Lung (tissue), 12 donors: Measurements from ENCODE around the gene DAGLA. TPM values are rescaled to one million over a fixed set of nuclear protein-coding genes. Genes with fewer than 3 reads are reported as not detected.

Source experiments
- ATAC-seq: fragments of 200-7000 bp; cut with Tn5 transposase; one replicate; pipeline ENCODE4 v1.9.1; 2020; ENCODE audit warnings: moderate number of reproducible peaks; ENCODE audit not compliant: insufficient read depth, low FRiP score
- DNase-seq, 3 donors: peaks; one replicate each; pipeline ENCODE4 v3.0.0-alpha.2; 2013 to 2017
- H3K27ac ChIP-seq, 2 donors: one replicate each; pipeline ENCODE4 v1.5.1; 2013; ENCODE audit warnings: mild to moderate bottlenecking in 2 of 2, moderate library complexity in 2 of 2, control low read depth in 1 of 2, inconsistent platforms in 1 of 2, low read depth in 1 of 2, low read length in 1 of 2
- H3K27me3 ChIP-seq, 3 donors: one replicate each; pipeline ENCODE4 v1.5.1; 2013; ENCODE audit warnings: low read length in 2 of 3; ENCODE audit not compliant: control insufficient read depth in 3 of 3, insufficient read depth in 3 of 3
- H3K36me3 ChIP-seq, 4 donors: one replicate each; pipeline ENCODE4 v1.5.1; 2013; ENCODE audit warnings: low read length in 4 of 4, mild to moderate bottlenecking in 1 of 4, moderate library complexity in 1 of 4; ENCODE audit not compliant: control insufficient read depth in 4 of 4, insufficient read depth in 4 of 4
- H3K4me1 ChIP-seq, 5 donors: one replicate each; pipeline ENCODE4 v1.5.1; 2013; ENCODE audit warnings: low read length in 5 of 5, mild to moderate bottlenecking in 2 of 5, moderate library complexity in 1 of 5; ENCODE audit not compliant: control insufficient read depth in 5 of 5, insufficient read depth in 5 of 5
- H3K4me3 ChIP-seq: one replicate; pipeline ENCODE4 v1.5.1; 2013; ENCODE audit warnings: mild to moderate bottlenecking, control low read depth, moderate library complexity
- H3K9ac ChIP-seq, 2 donors: one replicate each; pipeline ENCODE4 v1.5.1; 2013; ENCODE audit warnings: low read length in 2 of 2, control low read depth in 1 of 2; ENCODE audit not compliant: insufficient read depth in 1 of 2
- H3K9me3 ChIP-seq, 4 donors: one replicate each; pipeline ENCODE4 v1.5.1; 2013; ENCODE audit warnings: low read length in 3 of 4, mild to moderate bottlenecking in 1 of 4, moderate library complexity in 1 of 4; ENCODE audit not compliant: control insufficient read depth in 4 of 4, insufficient read depth in 3 of 4
- WGBS, 2 donors: extraction: QIAGEN DNeasy Blood & Tissue Kit; methylation state at CpG; one replicate each; pipeline ENCODE4 v1.1.7; 2013; 5-methylcytosine and 5-hydroxymethylcytosine counted together
- polyA plus RNA-seq, 2 donors: library from polyadenylated mRNA; stranded (reverse); fragments of 200-250 nt; gene quantifications; one replicate each; pipeline ENCODE4 v1.2.1, GENCODE V29; 2013
- total RNA-seq, 2 donors: library from RNA; depleted of rRNA in 1 of 2; stranded (reverse); fragments of >200 nt in 1 of 2; gene quantifications; one replicate each; pipeline ENCODE4 v1.2.1, GENCODE V29; 2014 to 2021
- TF ChIP-seq, protein P1 (sequence below): IDR thresholded peaks from 2 replicates; pipeline ENCODE4 v1.5.1; 2012; ENCODE audit warnings: mild to moderate bottlenecking; ENCODE audit errors: control extremely low read depth, extremely low read depth
- donor health status: control.
- donor health status: control.
- donor health status: Bipolar disorder and iron deficiency.
- donor health status: healthy.
- donor health status: DM: yes; HTN: yes; CAD: no.

Gene DAGLA
- total and polyA plus RNA-seq, 4 donors: 1.5 to 7.5 (median 2.9) TPM

DNA sequence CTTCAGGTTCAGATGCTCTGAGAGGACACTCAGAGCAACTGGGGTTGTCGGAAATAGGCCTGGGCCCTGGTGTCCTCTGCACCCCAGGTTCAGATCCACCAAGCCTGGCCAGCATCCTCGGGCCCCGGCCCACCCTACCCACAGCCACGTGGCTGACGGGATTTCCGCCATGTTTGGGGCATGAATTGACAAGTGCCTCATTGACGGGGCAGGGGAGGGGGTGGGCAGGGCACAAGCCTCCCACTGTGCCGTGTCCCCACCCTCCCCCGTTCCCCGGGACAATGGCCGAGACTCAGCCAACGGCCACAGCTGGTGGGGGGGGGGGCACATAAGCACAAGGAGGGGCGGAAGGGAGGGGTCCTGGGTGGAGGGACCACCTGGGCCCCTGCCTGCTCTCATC, 80.8 kb downstream of the DAGLA start:
- 76 to 88% methylated on average over 9 to 13 of the region's 13 CpGs for WGBS, 2 donors
- Histone ChIP-seq H3K4me3 (no peak overlapping the region), H3K9ac (no peak overlapping the region), H3K9me3 (no peaks in the 10 kb centered on the region), H3K27me3 (no peaks in the 10 kb centered on the region), H3K27ac (no peak overlapping the region), H3K36me3 (no peaks in the 10 kb centered on the region), H3K4me1 (peaks cover 0 to 11% (median 0%) of the 10 kb centered on the region in 5 donors)
- TF ChIP-seq, protein P1, sequence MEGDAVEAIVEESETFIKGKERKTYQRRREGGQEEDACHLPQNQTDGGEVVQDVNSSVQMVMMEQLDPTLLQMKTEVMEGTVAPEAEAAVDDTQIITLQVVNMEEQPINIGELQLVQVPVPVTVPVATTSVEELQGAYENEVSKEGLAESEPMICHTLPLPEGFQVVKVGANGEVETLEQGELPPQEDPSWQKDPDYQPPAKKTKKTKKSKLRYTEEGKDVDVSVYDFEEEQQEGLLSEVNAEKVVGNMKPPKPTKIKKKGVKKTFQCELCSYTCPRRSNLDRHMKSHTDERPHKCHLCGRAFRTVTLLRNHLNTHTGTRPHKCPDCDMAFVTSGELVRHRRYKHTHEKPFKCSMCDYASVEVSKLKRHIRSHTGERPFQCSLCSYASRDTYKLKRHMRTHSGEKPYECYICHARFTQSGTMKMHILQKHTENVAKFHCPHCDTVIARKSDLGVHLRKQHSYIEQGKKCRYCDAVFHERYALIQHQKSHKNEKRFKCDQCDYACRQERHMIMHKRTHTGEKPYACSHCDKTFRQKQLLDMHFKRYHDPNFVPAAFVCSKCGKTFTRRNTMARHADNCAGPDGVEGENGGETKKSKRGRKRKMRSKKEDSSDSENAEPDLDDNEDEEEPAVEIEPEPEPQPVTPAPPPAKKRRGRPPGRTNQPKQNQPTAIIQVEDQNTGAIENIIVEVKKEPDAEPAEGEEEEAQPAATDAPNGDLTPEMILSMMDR: no peak
- DNase-seq (no peak), ATAC-seq (no peak)

- Histone ChIP-seq H3K36me3 (no peaks in the 10 kb centered on the region), H3K27ac (no peak overlapping the region), H3K4me3 (no peak overlapping the region), H3K9ac (no peak overlapping the region), H3K9me3 (no peaks in the 10 kb centered on the region), H3K27me3 (no peaks in the 10 kb centered on the region), H3K4me1 (peaks cover 0 to 11% (median 0%) of the 10 kb centered on the region in 5 donors)
- TF ChIP-seq, protein P1: no peak
- ATAC-seq (no peak), DNase-seq (no peak)
- WGBS, 2 donors: 75 to 87% methylated on average over 11 of the region's 11 CpGs
Measured at GRCh38 chr11:61761440-61762222, 81.4 kb downstream of the DAGLA start.

DNA sequence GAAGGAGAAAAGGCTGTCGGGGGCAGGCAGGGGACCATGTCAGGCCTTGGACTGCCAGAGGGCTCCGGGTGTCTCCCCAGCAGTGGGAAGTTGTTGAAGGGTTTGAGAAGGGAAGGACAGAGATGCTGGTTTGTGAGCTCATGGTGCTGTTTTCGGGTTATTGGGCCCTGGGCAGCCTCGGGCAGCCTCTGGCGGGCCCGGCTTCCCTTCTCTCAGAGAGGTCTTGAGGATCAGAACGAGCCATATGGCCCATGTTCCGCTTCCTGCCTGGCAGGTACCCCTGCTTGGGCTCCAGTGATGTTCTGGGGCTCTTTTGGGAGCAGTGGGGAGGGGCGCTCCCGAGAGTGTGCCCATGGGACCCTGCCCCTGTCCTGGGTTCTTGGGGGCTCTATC, 82.0 kb downstream of the DAGLA start:
- no peak for ATAC-seq
- H3K9me3 ChIP-seq: no peaks in the 10 kb centered on the region
- H3K4me1 ChIP-seq: peaks cover 0 to 11% (median 0%) of the 10 kb centered on the region in 5 donors
- TF ChIP-seq, protein P1: no peak
- no peaks in the 10 kb centered on the region for H3K27me3 ChIP-seq
- no peak overlapping the region for H3K27ac ChIP-seq
- 62 to 70% methylated on average over 10 of the region's 10 CpGs for WGBS, 2 donors
- DNase-seq: no peak
- H3K4me3 ChIP-seq: no peak overlapping the region
- no peaks in the 10 kb centered on the region for H3K36me3 ChIP-seq
- no peak overlapping the region for H3K9ac ChIP-seq
